ENCODE measurements around the gene PRR13. TPM values are rescaled to one million over a fixed set of nuclear protein-coding genes. Genes with fewer than 3 reads are reported as not detected.

Gene PRR13
- total and polyA plus RNA-seq, 2 of the 8 experiments (the other 6 are each of a cell fraction or from before 2014, with no cell fraction given) = 82.9 to 185 TPM

- TF ChIP-seq RAD21 (IDR thresholded peaks at IDR 0.05 in 1 of 2, conservative IDR thresholded peaks at IDR 0.05 in 1 of 2; ENCODE audit: low read depth in 2 of 2, low read length in 2 of 2) = peak in 1 of 2 experiments; percentile 27; a peak in 1 of 4 replicates
- TF ChIP-seq, protein P1, sequence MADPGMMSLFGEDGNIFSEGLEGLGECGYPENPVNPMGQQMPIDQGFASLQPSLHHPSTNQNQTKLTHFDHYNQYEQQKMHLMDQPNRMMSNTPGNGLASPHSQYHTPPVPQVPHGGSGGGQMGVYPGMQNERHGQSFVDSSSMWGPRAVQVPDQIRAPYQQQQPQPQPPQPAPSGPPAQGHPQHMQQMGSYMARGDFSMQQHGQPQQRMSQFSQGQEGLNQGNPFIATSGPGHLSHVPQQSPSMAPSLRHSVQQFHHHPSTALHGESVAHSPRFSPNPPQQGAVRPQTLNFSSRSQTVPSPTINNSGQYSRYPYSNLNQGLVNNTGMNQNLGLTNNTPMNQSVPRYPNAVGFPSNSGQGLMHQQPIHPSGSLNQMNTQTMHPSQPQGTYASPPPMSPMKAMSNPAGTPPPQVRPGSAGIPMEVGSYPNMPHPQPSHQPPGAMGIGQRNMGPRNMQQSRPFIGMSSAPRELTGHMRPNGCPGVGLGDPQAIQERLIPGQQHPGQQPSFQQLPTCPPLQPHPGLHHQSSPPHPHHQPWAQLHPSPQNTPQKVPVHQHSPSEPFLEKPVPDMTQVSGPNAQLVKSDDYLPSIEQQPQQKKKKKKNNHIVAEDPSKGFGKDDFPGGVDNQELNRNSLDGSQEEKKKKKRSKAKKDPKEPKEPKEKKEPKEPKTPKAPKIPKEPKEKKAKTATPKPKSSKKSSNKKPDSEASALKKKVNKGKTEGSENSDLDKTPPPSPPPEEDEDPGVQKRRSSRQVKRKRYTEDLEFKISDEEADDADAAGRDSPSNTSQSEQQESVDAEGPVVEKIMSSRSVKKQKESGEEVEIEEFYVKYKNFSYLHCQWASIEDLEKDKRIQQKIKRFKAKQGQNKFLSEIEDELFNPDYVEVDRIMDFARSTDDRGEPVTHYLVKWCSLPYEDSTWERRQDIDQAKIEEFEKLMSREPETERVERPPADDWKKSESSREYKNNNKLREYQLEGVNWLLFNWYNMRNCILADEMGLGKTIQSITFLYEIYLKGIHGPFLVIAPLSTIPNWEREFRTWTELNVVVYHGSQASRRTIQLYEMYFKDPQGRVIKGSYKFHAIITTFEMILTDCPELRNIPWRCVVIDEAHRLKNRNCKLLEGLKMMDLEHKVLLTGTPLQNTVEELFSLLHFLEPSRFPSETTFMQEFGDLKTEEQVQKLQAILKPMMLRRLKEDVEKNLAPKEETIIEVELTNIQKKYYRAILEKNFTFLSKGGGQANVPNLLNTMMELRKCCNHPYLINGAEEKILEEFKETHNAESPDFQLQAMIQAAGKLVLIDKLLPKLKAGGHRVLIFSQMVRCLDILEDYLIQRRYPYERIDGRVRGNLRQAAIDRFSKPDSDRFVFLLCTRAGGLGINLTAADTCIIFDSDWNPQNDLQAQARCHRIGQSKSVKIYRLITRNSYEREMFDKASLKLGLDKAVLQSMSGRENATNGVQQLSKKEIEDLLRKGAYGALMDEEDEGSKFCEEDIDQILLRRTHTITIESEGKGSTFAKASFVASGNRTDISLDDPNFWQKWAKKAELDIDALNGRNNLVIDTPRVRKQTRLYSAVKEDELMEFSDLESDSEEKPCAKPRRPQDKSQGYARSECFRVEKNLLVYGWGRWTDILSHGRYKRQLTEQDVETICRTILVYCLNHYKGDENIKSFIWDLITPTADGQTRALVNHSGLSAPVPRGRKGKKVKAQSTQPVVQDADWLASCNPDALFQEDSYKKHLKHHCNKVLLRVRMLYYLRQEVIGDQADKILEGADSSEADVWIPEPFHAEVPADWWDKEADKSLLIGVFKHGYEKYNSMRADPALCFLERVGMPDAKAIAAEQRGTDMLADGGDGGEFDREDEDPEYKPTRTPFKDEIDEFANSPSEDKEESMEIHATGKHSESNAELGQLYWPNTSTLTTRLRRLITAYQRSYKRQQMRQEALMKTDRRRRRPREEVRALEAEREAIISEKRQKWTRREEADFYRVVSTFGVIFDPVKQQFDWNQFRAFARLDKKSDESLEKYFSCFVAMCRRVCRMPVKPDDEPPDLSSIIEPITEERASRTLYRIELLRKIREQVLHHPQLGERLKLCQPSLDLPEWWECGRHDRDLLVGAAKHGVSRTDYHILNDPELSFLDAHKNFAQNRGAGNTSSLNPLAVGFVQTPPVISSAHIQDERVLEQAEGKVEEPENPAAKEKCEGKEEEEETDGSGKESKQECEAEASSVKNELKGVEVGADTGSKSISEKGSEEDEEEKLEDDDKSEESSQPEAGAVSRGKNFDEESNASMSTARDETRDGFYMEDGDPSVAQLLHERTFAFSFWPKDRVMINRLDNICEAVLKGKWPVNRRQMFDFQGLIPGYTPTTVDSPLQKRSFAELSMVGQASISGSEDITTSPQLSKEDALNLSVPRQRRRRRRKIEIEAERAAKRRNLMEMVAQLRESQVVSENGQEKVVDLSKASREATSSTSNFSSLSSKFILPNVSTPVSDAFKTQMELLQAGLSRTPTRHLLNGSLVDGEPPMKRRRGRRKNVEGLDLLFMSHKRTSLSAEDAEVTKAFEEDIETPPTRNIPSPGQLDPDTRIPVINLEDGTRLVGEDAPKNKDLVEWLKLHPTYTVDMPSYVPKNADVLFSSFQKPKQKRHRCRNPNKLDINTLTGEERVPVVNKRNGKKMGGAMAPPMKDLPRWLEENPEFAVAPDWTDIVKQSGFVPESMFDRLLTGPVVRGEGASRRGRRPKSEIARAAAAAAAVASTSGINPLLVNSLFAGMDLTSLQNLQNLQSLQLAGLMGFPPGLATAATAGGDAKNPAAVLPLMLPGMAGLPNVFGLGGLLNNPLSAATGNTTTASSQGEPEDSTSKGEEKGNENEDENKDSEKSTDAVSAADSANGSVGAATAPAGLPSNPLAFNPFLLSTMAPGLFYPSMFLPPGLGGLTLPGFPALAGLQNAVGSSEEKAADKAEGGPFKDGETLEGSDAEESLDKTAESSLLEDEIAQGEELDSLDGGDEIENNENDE (IDR thresholded peaks at IDR 0.05; ENCODE audit: insufficient replicate concordance, low read length) = no peak
These were observed 52.3 kb downstream of the PRR13 start (continued) for GRCh38 chr12:53493610-53494391.
